LNCaP clone FGC (cell line): ENCODE measurements around the gene SPAAR.
"Not testable (repeated sequence)": the region's sequence is repeated elsewhere in the genome, so short reads cannot be mapped to it uniquely, and the experiment has no call there.

Experiments used
- DNase-seq: peaks from one replicate; pipeline ENCODE4 v3.0.0-alpha.2; 2011; ENCODE audit warnings: low read depth
- H3K4me3 ChIP-seq: 2 replicates; pipeline ENCODE4 v1.5.1; 2011; ENCODE audit warnings: mild to moderate bottlenecking, low read depth, low read length, control low read depth
- TF ChIP-seq, protein P1 (sequence below): IDR thresholded peaks from 2 replicates; pipeline ENCODE4 v1.5.1; 2012; ENCODE audit warnings: mild to moderate bottlenecking; ENCODE audit not compliant: control insufficient read depth, insufficient read depth; ENCODE audit errors: extremely low read depth

SPAAR gene

DNA sequence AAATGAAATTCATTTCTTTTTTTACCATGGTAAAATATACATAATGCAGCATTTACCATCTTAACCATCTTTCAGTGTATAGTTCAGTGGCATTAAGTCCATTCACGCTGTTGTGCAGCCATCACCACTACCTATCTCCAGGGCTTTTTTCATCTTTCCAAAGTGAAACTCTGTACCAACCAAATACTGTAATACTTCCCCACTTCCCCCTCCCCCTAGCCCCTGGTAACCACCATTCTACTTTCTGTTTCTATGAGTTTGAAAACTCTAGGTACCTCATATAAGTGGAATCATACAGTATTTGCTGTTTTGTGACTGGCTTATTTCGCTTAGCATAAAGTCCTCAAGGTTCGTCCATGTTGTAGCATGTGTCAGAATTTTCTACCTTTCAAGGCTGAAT, 23.4 kb downstream of the SPAAR start:
- DNase-seq: no peak
- TF ChIP-seq, protein P1, sequence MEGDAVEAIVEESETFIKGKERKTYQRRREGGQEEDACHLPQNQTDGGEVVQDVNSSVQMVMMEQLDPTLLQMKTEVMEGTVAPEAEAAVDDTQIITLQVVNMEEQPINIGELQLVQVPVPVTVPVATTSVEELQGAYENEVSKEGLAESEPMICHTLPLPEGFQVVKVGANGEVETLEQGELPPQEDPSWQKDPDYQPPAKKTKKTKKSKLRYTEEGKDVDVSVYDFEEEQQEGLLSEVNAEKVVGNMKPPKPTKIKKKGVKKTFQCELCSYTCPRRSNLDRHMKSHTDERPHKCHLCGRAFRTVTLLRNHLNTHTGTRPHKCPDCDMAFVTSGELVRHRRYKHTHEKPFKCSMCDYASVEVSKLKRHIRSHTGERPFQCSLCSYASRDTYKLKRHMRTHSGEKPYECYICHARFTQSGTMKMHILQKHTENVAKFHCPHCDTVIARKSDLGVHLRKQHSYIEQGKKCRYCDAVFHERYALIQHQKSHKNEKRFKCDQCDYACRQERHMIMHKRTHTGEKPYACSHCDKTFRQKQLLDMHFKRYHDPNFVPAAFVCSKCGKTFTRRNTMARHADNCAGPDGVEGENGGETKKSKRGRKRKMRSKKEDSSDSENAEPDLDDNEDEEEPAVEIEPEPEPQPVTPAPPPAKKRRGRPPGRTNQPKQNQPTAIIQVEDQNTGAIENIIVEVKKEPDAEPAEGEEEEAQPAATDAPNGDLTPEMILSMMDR: no peak
- H3K4me3 ChIP-seq: no peak overlapping the region

DNA sequence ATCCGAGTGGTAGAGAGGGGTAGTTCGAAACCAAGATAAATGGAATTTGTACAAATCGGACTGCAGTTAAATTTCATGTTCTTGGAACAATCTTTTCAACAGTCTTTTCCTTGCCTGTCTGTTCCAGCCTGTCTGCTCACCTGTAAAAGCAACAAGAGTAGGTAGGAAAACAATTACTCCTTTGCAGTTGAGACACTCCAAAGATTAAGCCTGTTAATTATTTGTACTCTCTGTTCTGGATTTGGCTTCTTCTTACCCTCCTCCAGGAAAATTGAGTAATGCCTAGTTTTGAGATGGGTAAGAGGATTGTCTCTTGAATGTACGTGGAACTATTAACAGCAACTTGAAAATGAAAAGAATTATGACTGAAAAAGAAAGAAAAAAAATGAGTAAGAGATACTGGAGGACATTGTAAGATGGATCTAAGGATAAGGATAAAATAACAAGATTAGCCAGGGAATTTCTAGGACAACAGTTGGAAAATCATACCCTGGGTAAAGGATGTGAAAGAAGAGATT, 24.3 kb downstream of the SPAAR start:
- H3K4me3 ChIP-seq: no peak overlapping the region
- no peak for DNase-seq
- TF ChIP-seq, protein P1: no peak

DNA sequence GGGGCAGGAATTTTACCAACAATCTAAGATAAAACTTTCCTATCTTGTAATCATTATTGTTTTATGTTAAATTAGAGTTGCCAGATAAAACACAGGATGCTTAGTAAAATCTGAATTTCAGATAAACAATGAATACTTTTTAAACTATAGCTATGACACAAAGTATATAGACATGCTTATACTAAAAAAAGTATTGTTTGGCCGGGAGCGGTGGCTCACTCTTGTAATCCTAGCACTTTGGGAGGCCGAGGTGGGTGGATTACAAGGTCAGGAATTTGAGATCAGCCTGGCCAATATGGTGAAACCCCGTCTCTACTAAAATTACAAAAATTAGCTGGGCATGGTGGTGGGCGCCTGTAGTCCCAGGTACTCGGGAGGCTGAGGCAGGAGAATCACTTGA, 24.8 kb downstream of the SPAAR start:
- not testable (repeated sequence) for H3K4me3 ChIP-seq, DNase-seq

DNA sequence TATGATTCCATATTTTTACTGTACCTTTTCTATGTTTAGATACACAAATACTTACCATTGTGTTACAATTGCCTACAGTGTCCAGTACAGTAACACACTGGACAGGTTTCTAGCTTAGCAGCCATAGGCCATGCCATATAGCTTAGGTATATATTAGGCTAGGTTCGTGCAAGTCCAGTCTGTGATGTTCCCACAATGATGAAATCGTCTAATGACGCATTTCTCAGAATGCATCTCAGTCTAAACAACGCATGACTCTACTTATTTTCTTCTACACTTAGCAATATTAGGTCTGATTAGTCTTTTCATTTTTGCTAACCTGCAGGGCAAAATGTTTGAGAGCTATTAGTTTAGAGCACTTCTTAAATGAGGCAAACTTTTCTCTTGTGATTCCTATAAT, 26.0 kb downstream of the SPAAR start:
- TF ChIP-seq, protein P1: no peak
- DNase-seq: no peak

DNA sequence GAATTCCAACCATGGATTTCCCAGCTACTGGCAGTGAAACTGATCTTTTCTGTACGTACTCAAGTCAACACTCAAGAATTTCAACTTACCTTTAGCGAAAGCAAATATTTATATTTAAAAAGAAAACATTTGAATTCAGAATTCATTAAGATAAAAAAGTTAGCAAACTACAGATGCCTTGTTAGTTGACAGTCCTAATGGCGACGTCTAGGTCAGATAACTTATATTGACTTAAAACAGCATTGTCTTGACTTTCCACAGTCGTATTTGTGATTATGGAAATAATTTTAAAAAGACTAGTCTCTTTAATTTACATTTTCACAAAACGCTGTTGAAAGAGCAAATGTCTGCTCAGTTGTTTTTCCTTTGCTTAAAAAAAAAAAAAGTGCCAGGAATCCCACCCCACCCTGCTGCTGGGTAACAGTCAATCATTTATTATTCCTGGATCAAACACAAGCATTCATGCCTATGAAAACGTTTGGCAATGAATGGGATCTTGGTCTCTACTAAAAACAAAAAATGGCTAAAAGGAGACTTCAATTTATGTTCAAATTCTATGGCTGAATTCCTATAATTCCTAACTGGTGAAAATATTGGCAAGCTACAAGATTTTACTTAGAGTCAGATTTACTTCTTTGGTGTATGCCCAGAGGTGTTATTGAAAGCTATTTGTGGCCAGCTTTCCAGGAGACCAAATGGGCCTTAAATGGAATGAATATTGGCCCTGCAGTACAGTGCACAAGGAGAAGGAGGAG, 26.6 kb downstream of the SPAAR start:
- TF ChIP-seq, protein P1: no peak
- DNase-seq: no peak
- H3K4me3 ChIP-seq: no peak overlapping the region

More for the DNA sequence above, 26.0 kb downstream of the SPAAR start:
- H3K4me3 ChIP-seq: no peak overlapping the region

DNA sequence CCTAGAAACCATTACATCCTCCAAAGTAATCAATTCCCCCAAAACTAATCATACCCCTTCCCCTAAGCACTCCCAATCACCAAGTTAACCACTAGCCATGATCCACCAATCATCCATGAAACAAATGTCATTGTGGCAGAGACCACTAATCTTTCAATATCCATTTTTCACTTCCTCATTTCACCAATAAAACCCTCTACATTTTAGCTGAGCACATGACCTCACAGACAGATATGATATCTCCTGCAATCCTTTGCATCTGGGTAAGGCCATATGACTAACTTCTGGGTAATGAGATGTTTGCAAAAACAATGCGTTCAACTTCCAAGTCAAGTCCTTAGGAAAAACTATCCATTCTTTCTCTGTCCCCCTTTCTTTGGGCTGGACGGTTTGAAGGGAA, 27.9 kb downstream of the SPAAR start:
- TF ChIP-seq, protein P1: no peak
- no peak overlapping the region for H3K4me3 ChIP-seq
- DNase-seq: no peak

DNA sequence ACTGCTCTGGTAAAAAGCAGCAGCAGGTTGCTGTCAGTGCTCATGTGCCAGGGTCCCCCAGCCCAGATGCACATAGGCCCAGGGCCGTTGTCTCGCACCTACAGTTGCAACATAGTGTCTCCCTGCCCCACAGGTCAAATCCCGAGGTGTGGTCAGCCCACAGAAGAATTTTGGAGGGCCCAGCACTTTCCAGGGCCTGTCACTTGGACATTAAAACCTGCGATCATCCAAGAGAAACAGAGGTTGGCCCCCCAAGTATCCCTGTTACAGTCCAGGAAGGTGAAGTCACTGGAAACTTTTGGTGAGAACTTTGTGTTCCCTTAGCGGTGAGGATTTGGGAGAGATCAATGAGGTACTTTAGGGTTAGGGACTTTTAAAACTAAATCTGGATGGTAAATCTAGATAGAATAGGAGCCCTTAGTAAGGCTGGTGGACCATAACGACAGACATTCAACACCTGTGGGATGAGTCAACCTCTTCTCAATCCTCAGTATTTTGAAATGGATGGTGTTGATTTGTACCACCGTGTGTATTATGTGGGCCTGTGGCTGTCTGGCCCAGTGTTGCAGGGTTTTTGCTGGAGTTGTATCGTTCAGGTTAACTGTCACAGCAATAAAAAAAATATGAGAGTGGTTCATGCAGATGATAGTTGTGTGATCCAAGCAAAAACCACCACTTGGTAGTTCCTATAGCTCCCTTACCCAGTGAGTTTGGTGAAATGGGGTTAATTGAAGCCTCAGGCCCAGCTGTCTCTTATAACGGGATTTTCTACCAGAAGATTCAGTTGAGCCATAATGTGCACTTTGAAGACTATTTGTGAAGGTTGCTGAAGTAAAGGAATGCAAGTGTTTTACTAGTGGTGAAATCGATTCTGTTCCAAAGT, 29.4 kb downstream of the SPAAR start:
- no peak for DNase-seq
- H3K4me3 ChIP-seq: no peak overlapping the region
- TF ChIP-seq, protein P1: no peak
